ENCODE measurements around the gene LRRC14B. TPM values are rescaled to one million over a fixed set of nuclear protein-coding genes. Genes with fewer than 3 reads are reported as not detected.
"Not testable (repeated sequence)": the region's sequence is repeated elsewhere in the genome, so short reads cannot be mapped to it uniquely, and the experiment has no call there.

The LRRC14B gene
- total and polyA plus RNA-seq, 3 donors from 2014 or later, result 0.33 to 0.94 (median 0.93) TPM

- no peaks in the 10 kb centered on the region for H3K36me3 ChIP-seq (ENCODE audit: low read depth, missing control alignments)
- DNase-seq, result no peak
- no peak for TF ChIP-seq POLR2A (IDR thresholded peaks at IDR 0.05)
- TF ChIP-seq, protein P1, sequence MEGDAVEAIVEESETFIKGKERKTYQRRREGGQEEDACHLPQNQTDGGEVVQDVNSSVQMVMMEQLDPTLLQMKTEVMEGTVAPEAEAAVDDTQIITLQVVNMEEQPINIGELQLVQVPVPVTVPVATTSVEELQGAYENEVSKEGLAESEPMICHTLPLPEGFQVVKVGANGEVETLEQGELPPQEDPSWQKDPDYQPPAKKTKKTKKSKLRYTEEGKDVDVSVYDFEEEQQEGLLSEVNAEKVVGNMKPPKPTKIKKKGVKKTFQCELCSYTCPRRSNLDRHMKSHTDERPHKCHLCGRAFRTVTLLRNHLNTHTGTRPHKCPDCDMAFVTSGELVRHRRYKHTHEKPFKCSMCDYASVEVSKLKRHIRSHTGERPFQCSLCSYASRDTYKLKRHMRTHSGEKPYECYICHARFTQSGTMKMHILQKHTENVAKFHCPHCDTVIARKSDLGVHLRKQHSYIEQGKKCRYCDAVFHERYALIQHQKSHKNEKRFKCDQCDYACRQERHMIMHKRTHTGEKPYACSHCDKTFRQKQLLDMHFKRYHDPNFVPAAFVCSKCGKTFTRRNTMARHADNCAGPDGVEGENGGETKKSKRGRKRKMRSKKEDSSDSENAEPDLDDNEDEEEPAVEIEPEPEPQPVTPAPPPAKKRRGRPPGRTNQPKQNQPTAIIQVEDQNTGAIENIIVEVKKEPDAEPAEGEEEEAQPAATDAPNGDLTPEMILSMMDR (IDR thresholded peaks at IDR 0.05), result no peak
- no peak overlapping the region for H3K27ac ChIP-seq
- no peaks in the 10 kb centered on the region for H3K9me3 ChIP-seq
- no peaks in the 10 kb centered on the region for H3K27me3 ChIP-seq
- H3K4me3 ChIP-seq, result no peak overlapping the region
- intact Hi-C loops (cut with DNase I; ENCODE audit: low total_unique reads), result no loop called here
- 81 to 85% methylated on average over 33 of the region's 33 CpGs for WGBS, 2 donors
- H3K4me1 ChIP-seq, result no peaks in the 10 kb centered on the region
Observed at GRCh38 chr5:195401-196160, 4.3 kb downstream of the LRRC14B start.

DNA sequence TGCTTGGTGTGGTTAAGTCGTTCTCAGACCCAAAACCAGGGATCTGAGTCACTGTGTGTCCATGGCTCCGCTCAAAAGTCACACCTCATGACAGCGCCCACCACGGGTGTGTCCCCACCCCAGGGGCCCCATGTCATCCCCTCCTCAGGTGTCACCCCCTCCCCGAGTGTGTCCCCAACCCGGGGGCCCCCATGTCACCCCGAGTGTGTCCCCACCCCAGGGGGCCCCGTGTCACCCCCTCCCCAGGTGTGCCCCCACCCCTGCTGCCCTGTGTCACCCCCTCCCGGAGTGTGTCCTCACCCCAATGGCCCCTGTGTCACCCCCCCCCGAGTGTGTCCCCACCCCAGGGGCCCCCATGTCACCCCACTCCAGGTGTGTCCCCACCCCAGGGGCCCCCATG is 5.1 kb downstream of the LRRC14B start:
- no peak overlapping the region for H3K27ac ChIP-seq
- no peaks in the 10 kb centered on the region for H3K9me3 ChIP-seq
- no peaks in the 10 kb centered on the region for H3K27me3 ChIP-seq
- H3K36me3 ChIP-seq (ENCODE audit: low read depth, missing control alignments), result no peaks in the 10 kb centered on the region
- H3K4me1 ChIP-seq, result no peaks in the 10 kb centered on the region
- no peak overlapping the region for H3K4me3 ChIP-seq
- WGBS, 2 donors, result 91 to 92% methylated on average over 2 to 9 of the region's 10 CpGs
- no peak for TF ChIP-seq POLR2A (IDR thresholded peaks at IDR 0.05)
- TF ChIP-seq, protein P1 (IDR thresholded peaks at IDR 0.05), result no peak
- DNase-seq, result no peak
- intact Hi-C loops (cut with DNase I; ENCODE audit: low total_unique reads), result no loop called here

- 31 to 39% methylated on average over 15 to 18 of the region's 18 CpGs for WGBS, 2 donors
- H3K27me3 ChIP-seq; H3K4me1 ChIP-seq; intact Hi-C loops (cut with DNase I; ENCODE audit: low total_unique reads); DNase-seq; H3K36me3 ChIP-seq (ENCODE audit: low read depth, missing control alignments); H3K9me3 ChIP-seq; H3K4me3 ChIP-seq; H3K27ac ChIP-seq: not testable (repeated sequence)
Observed at GRCh38 chr5:197031-197430, 5.7 kb downstream of the LRRC14B start.

- intact Hi-C loops (cut with DNase I; ENCODE audit: low total_unique reads), result no loop called here
- no peaks in the 10 kb centered on the region for H3K27me3 ChIP-seq
- WGBS, 2 donors, result 80 to 86% methylated on average over 11 to 12 of the region's 12 CpGs
- H3K4me3 ChIP-seq, result no peak overlapping the region
- no peak overlapping the region for H3K27ac ChIP-seq
- no peak for DNase-seq
- TF ChIP-seq POLR2A (IDR thresholded peaks at IDR 0.05), result no peak
- TF ChIP-seq, protein P1 (IDR thresholded peaks at IDR 0.05), result no peak
- H3K36me3 ChIP-seq (ENCODE audit: low read depth, missing control alignments), result no peaks in the 10 kb centered on the region
- H3K9me3 ChIP-seq, result no peaks in the 10 kb centered on the region
- H3K4me1 ChIP-seq, result no peaks in the 10 kb centered on the region
Observed at GRCh38 chr5:197892-198489, 6.7 kb downstream of the LRRC14B start.

GRCh38 chr5:198516-199196 is 7.4 kb downstream of the LRRC14B start:
- no peak for TF ChIP-seq POLR2A (IDR thresholded peaks at IDR 0.05)
- TF ChIP-seq, protein P1 (IDR thresholded peaks at IDR 0.05), result no peak
- no peak for DNase-seq
- 92 to 96% methylated on average over 12 to 21 of the region's 21 CpGs for WGBS, 2 donors
- H3K4me1 ChIP-seq, result no peaks in the 10 kb centered on the region
- H3K36me3 ChIP-seq (ENCODE audit: low read depth, missing control alignments), result no peaks in the 10 kb centered on the region
- no peaks in the 10 kb centered on the region for H3K9me3 ChIP-seq
- H3K4me3 ChIP-seq, result no peak overlapping the region
- intact Hi-C loops (cut with DNase I; ENCODE audit: low total_unique reads), result no loop called here
- no peak overlapping the region for H3K27ac ChIP-seq
- no peaks in the 10 kb centered on the region for H3K27me3 ChIP-seq

Measured in testis (tissue), 3 donors.